SK-N-MC (cell line): ENCODE data around the gene MUS81.

Experiments used
- DNase-seq: peaks from one replicate; pipeline ENCODE4 v3.0.0-alpha.2; 2011; ENCODE audit warnings: low read depth, low spot score
- H3K27ac ChIP-seq: fragments of 200-600 bp; sonication (generic); 2 replicates; pipeline ENCODE4 v1.5.1; 2016; ENCODE audit warnings: mixed run types
- H3K36me3 ChIP-seq: fragments of 200-600 bp; sonication (generic); 2 replicates; pipeline ENCODE4 v1.6.1; 2017; ENCODE audit warnings: antibody characterized with exemption, low read length, mixed read lengths; ENCODE audit not compliant: insufficient read depth
- H3K4me3 ChIP-seq: fragments of 200-600 bp; sonication (generic); 2 replicates; pipeline ENCODE4 v1.5.1; 2016
- H3K9ac ChIP-seq: fragments of 200-600 bp; sonication (generic); 2 replicates; pipeline ENCODE4 v1.8.0; 2017; ENCODE audit warnings: mixed run types, mixed read lengths; ENCODE audit not compliant: insufficient read length
- H3K9me3 ChIP-seq: fragments of 200-600 bp; sonication (generic); 2 replicates; pipeline ENCODE4 v1.6.1; 2017; ENCODE audit warnings: low read depth, mild to moderate bottlenecking, antibody characterized with exemption, low read length, moderate library complexity, mixed read lengths
- EZH2 ChIP-seq: fragments of 200-600 bp; sonication (generic); IDR thresholded peaks from one replicate; pipeline ENCODE4 v1.6.1; 2017; ENCODE audit warnings: antibody characterized with exemption
- FOXP2 ChIP-seq: optimal IDR thresholded peaks from 2 replicates; pipeline ENCODE3; 2011; ENCODE audit warnings: mild to moderate bottlenecking, moderate library complexity; ENCODE audit not compliant: insufficient read depth; ENCODE audit errors: extremely low read length, control extremely low read depth
- POLR2AphosphoS5 ChIP-seq: IDR thresholded peaks from 2 replicates; pipeline ENCODE4 v1.6.1; 2012; ENCODE audit warnings: mild to moderate bottlenecking, low read depth, low read length, borderline replicate concordance

The MUS81 gene

GRCh38 chr11:65867284-65868071, 7.2 kb downstream of the MUS81 start:
- no peaks in the 10 kb centered on the region for H3K9me3 ChIP-seq
- no peak for DNase-seq
- H3K36me3 ChIP-seq: peaks cover 36% of the 10 kb centered on the region; the same call in 1 of the 2 replicates
- H3K27ac ChIP-seq: peak overlapping the region; percentile 33; the same call in 1 of the 2 replicates
- TF ChIP-seq FOXP2 (no peak), POLR2AphosphoS5 (no peak), EZH2 (no peak)
- H3K9ac ChIP-seq: no peak overlapping the region
- no peak overlapping the region; the same call in 1 of the 2 replicates for H3K4me3 ChIP-seq

- DNase-seq: no peak
- Histone ChIP-seq H3K4me3 (no peak overlapping the region), H3K9me3 (no peaks in the 10 kb centered on the region), H3K9ac (no peak overlapping the region), H3K36me3 (peaks cover 29% of the 10 kb centered on the region; the same call in 1 of the 2 replicates), H3K27ac (no peak overlapping the region)
- TF ChIP-seq POLR2AphosphoS5 (no peak; the same call in 1 of the 2 replicates), FOXP2 (no peak), EZH2 (no peak)
Observed at GRCh38 chr11:65868076-65868667, 7.9 kb downstream of the MUS81 start.

GRCh38 chr11:65868907-65869306, 8.7 kb downstream of the MUS81 start:
- H3K27ac ChIP-seq: no peak overlapping the region
- H3K9me3 ChIP-seq: no peaks in the 10 kb centered on the region
- no peak overlapping the region for H3K9ac ChIP-seq
- peak; percentile 27; the same call in 1 of the 2 replicates for TF ChIP-seq POLR2AphosphoS5
- no peak for TF ChIP-seq EZH2
- peaks cover 21% of the 10 kb centered on the region; the same call in 1 of the 2 replicates for H3K36me3 ChIP-seq
- no peak overlapping the region for H3K4me3 ChIP-seq
- DNase-seq: no peak

- Histone ChIP-seq H3K27ac (no peak overlapping the region), H3K4me3 (no peak overlapping the region), H3K36me3 (peaks cover 13% of the 10 kb centered on the region; the same call in 1 of the 2 replicates), H3K9ac (no peak overlapping the region), H3K9me3 (no peaks in the 10 kb centered on the region)
- DNase-seq: no peak
- TF ChIP-seq FOXP2: no peak
- TF ChIP-seq EZH2: no peak
- TF ChIP-seq POLR2AphosphoS5: no peak
Observed at GRCh38 chr11:65869643-65870306, 9.5 kb downstream of the MUS81 start.

- no peak overlapping the region for H3K27ac ChIP-seq
- H3K9me3 ChIP-seq: no peaks in the 10 kb centered on the region
- H3K4me3 ChIP-seq: no peak overlapping the region
- H3K9ac ChIP-seq: no peak overlapping the region
- no peak for DNase-seq
- TF ChIP-seq EZH2: no peak
- no peak for TF ChIP-seq FOXP2
- TF ChIP-seq POLR2AphosphoS5: no peak
- peaks cover 7% of the 10 kb centered on the region; the same call in 1 of the 2 replicates for H3K36me3 ChIP-seq
Observed at GRCh38 chr11:65870307-65870658, 10.1 kb downstream of the MUS81 start.

- DNase-seq: no peak
- Histone ChIP-seq H3K9ac (no peak overlapping the region), H3K9me3 (no peaks in the 10 kb centered on the region), H3K27ac (no peak overlapping the region), H3K36me3 (peaks cover 3% of the 10 kb centered on the region; the same call in 1 of the 2 replicates), H3K4me3 (no peak overlapping the region)
- TF ChIP-seq EZH2: no peak
- no peak for TF ChIP-seq FOXP2
- no peak for TF ChIP-seq POLR2AphosphoS5
Observed at GRCh38 chr11:65870706-65871681, 10.8 kb downstream of the MUS81 start.

GRCh38 chr11:65871811-65872548, 11.7 kb downstream of the MUS81 start:
- no peaks in the 10 kb centered on the region for H3K9me3 ChIP-seq
- no peak overlapping the region for H3K4me3 ChIP-seq
- no peak for TF ChIP-seq POLR2AphosphoS5
- TF ChIP-seq FOXP2: no peak
- TF ChIP-seq EZH2: no peak
- H3K36me3 ChIP-seq: no peaks in the 10 kb centered on the region
- DNase-seq: no peak
- H3K9ac ChIP-seq: no peak overlapping the region
- no peak overlapping the region for H3K27ac ChIP-seq
